ENCODE measurements around the gene SIX5. TPM values are rescaled to one million over a fixed set of nuclear protein-coding genes. Genes with fewer than 3 reads are reported as not detected.

SIX5 gene
- total and polyA plus RNA-seq, 9 of the 15 experiments (the other 6 are each of a cell fraction or from before 2014, with no cell fraction given), result 1.4 to 17.2 (median 7.4) TPM; not detected in 2

DNA sequence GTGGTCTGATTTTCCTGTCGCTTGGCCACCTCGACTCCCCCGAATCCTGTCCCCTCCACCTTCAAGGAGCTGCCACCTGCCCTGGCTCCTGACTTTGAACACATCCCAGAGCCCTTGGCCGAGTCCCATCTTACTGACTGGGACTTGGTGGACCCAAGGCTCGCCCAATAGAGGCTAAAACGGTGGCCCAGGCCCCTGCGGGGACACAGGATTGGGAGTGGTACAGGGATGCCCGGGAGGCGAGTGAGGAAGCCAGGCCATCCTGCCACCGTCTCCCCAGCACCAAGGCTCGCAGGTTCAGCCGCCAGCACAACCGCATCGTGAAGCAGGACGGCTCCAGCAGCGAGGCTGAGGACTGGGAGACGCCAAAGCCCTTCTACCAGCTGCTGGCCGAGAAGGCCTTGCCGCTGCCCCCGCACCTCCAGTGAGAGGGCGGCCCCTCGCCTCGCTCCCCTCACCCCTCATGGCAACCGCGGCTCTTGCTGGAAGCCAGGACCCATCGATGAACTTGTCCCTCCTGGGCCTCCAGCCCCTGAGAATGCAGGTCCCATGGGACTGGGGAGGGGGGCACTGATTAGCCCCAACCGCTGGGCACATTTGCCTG is 5.3 kb downstream of the SIX5 start:
- ChIA-PET CTCF (ENCODE audit: low intra/inter-chr PET ratio) (no interaction called here), POLR2A (interaction anchor here (0.6 to 1.3 kb wide), 3 partner anchors 9 to 99 kb away, joined by 3 to 4 read pairs (median 3); partner anchors contain the start of gene SYMPK)
- no peak overlapping the region for H3K4me2 ChIP-seq (ENCODE audit: insufficient read depth, low read length)
- DNase-seq (ENCODE audit: extremely low read depth in 1 of 4, low spot score in 3 of 4) (no peak), ATAC-seq (no peak), FAIRE-seq (no peak)
- BruUV-seq (replicated peaks), result no TSS peak
- H4K20me1 ChIP-seq (replicated peaks; ENCODE audit: control insufficient read depth, insufficient read depth, low read length), result no peaks in the 10 kb centered on the region
- H3K79me2 ChIP-seq (ENCODE audit: control insufficient read depth, insufficient read depth, low read length), result peaks cover 17% of the 10 kb centered on the region; the same call in 2 of the 3 replicates
- no peaks in the 10 kb centered on the region; the same call in 2 of the 3 replicates for H3K36me3 ChIP-seq (ENCODE audit: control insufficient read depth, insufficient read depth, low read length)
- H3K27ac ChIP-seq (ENCODE audit: extremely low read depth, low read depth, low read length), result no peak overlapping the region
- intact Hi-C loops (cut with micrococcal nuclease) (no loop called here), in situ Hi-C loops (cut with MboI) (no loop called here)
- peaks cover 6 to 70% of the 10 kb centered on the region in 2 experiments; a peak in 4 of 5 replicates for H3K4me1 ChIP-seq (replicated peaks in 1 of 2; ENCODE audit: control insufficient read depth in 2 of 2, insufficient read depth in 2 of 2, low read length in 2 of 2)
- H3K4me3 ChIP-seq, result no peak overlapping the region
- H3K27me3 ChIP-seq (ENCODE audit: control insufficient read depth in 2 of 2, insufficient read depth in 2 of 2, low read length in 2 of 2), result no peaks in the 10 kb centered on the region; a peak in 1 of 5 replicates
- H2AFZ ChIP-seq (ENCODE audit: low read depth, low read length), result no peak overlapping the region
- no peaks in the 10 kb centered on the region for H3K9me3 ChIP-seq (replicated peaks; ENCODE audit: control insufficient read depth, insufficient read depth, low read depth, low read length)
- no peaks in the 10 kb centered on the region for H3K9me1 ChIP-seq (ENCODE audit: control insufficient read depth, insufficient read depth, low read length)
- WGBS (ENCODE audit: insufficient coverage, low coverage, missing lambda C conversion rate), result 56% methylated on average over 18 of the region's 27 CpGs
- H3K9ac ChIP-seq (ENCODE audit: insufficient read depth in 1 of 2, low read depth in 2 of 2, low read length in 2 of 2), result peak overlapping the region in 1 of 2 experiments; percentile 48; a peak in 2 of 4 replicates
- TF ChIP-seq STAT5B (CRISPR knock-in tag; IDR thresholded peaks at IDR 0.05), result no peak
- TF ChIP-seq, protein P1, sequence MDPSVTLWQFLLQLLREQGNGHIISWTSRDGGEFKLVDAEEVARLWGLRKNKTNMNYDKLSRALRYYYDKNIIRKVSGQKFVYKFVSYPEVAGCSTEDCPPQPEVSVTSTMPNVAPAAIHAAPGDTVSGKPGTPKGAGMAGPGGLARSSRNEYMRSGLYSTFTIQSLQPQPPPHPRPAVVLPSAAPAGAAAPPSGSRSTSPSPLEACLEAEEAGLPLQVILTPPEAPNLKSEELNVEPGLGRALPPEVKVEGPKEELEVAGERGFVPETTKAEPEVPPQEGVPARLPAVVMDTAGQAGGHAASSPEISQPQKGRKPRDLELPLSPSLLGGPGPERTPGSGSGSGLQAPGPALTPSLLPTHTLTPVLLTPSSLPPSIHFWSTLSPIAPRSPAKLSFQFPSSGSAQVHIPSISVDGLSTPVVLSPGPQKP (CRISPR knock-in tag; IDR thresholded peaks at IDR 0.05), result no peak
- no peak for TF ChIP-seq ZNF232 (CRISPR knock-in tag; IDR thresholded peaks at IDR 0.05)
- no peak for TF ChIP-seq LCOR (CRISPR knock-in tag; IDR thresholded peaks at IDR 0.05)
- no peak for TF ChIP-seq CCAR2 (IDR thresholded peaks at IDR 0.05; ENCODE audit: low read depth, low read length)
- TF ChIP-seq, protein P2, sequence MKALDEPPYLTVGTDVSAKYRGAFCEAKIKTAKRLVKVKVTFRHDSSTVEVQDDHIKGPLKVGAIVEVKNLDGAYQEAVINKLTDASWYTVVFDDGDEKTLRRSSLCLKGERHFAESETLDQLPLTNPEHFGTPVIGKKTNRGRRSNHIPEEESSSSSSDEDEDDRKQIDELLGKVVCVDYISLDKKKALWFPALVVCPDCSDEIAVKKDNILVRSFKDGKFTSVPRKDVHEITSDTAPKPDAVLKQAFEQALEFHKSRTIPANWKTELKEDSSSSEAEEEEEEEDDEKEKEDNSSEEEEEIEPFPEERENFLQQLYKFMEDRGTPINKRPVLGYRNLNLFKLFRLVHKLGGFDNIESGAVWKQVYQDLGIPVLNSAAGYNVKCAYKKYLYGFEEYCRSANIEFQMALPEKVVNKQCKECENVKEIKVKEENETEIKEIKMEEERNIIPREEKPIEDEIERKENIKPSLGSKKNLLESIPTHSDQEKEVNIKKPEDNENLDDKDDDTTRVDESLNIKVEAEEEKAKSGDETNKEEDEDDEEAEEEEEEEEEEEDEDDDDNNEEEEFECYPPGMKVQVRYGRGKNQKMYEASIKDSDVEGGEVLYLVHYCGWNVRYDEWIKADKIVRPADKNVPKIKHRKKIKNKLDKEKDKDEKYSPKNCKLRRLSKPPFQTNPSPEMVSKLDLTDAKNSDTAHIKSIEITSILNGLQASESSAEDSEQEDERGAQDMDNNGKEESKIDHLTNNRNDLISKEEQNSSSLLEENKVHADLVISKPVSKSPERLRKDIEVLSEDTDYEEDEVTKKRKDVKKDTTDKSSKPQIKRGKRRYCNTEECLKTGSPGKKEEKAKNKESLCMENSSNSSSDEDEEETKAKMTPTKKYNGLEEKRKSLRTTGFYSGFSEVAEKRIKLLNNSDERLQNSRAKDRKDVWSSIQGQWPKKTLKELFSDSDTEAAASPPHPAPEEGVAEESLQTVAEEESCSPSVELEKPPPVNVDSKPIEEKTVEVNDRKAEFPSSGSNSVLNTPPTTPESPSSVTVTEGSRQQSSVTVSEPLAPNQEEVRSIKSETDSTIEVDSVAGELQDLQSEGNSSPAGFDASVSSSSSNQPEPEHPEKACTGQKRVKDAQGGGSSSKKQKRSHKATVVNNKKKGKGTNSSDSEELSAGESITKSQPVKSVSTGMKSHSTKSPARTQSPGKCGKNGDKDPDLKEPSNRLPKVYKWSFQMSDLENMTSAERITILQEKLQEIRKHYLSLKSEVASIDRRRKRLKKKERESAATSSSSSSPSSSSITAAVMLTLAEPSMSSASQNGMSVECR (CRISPR knock-in tag; IDR thresholded peaks at IDR 0.05), result no peak
- TF ChIP-seq, protein P3, sequence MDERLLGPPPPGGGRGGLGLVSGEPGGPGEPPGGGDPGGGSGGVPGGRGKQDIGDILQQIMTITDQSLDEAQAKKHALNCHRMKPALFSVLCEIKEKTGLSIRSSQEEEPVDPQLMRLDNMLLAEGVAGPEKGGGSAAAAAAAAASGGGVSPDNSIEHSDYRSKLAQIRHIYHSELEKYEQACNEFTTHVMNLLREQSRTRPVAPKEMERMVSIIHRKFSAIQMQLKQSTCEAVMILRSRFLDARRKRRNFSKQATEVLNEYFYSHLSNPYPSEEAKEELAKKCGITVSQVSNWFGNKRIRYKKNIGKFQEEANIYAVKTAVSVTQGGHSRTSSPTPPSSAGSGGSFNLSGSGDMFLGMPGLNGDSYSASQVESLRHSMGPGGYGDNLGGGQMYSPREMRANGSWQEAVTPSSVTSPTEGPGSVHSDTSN (CRISPR knock-in tag; IDR thresholded peaks at IDR 0.05; ENCODE audit: low read depth), result no peak
- TF ChIP-seq, protein P3 (tag; conservative IDR thresholded peaks at IDR 0.05; ENCODE audit: low read depth), result no peak
- no peak for TF ChIP-seq HDAC1 (IDR thresholded peaks at IDR 0.05)
- no peak for TF ChIP-seq TEAD4 (IDR thresholded peaks at IDR 0.05; ENCODE audit: low read length)
- TF ChIP-seq TEAD4 (CRISPR knock-in tag; IDR thresholded peaks at IDR 0.05; ENCODE audit: borderline replicate concordance), result no peak
- TF ChIP-seq CCNT2 (IDR thresholded peaks at IDR 0.05; ENCODE audit: borderline replicate concordance, extremely low read depth, insufficient read length, low read depth, low read length), result no peak
- no peak for TF ChIP-seq SREBF2 (CRISPR knock-in tag; IDR thresholded peaks at IDR 0.05)
- no peak for TF ChIP-seq CBFA2T2 (conservative IDR thresholded peaks at IDR 0.05)
